Transverse colon (tissue), 4 donors: ENCODE measurements around the gene DIS3L.

ENCODE experiments used
- POLR2A ChIP-seq: fragments of 450-650 bp; IDR thresholded peaks from one replicate; pipeline ENCODE4 v1.6.1; 2016; ENCODE audit warnings: antibody characterized with exemption, mild to moderate bottlenecking, moderate library complexity
- POLR2AphosphoS5 ChIP-seq, 3 donors: sonication (generic); formaldehyde crosslinking; IDR thresholded peaks; one replicate each; pipeline ENCODE4 v1.6.1; 2016; ENCODE audit warnings: antibody characterized with exemption in 3 of 3
- TF ChIP-seq, protein P1 (sequence below), 5 experiments: fragments of 200-600 bp in 3 of 5; fragments of 450-650 bp in 2 of 5; sonication (generic) in 3 of 5; IDR thresholded peaks; 1 replicate in 2 of 5; 2 replicates in 3 of 5; pipeline ENCODE4 v1.5.1; 2016 to 2017; ENCODE audit warnings: antibody characterized with exemption in 5 of 5, inconsistent platforms in 3 of 5, mild to moderate bottlenecking in 2 of 5, moderate library complexity in 1 of 5

DNA sequence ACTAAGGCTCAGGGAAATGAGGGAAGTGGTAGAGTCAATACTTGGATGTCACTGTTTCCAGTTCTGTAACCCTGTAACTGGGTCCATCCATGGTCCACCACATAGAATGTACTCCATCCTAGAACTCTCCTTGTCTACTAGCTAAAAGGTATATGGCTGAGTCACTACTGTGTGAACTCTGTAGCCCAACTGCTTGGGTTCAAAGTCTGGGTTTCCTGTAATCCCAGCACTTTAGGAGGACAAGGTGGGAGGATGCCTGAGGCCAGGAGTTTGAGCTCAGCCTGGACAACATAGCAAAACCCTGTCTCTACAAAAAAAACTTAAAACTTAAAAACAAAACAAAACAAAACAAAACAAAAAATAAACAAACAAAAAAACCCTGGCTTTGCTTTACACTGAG lies 5.3 kb upstream of the DIS3L start:
- TF ChIP-seq, protein P1, sequence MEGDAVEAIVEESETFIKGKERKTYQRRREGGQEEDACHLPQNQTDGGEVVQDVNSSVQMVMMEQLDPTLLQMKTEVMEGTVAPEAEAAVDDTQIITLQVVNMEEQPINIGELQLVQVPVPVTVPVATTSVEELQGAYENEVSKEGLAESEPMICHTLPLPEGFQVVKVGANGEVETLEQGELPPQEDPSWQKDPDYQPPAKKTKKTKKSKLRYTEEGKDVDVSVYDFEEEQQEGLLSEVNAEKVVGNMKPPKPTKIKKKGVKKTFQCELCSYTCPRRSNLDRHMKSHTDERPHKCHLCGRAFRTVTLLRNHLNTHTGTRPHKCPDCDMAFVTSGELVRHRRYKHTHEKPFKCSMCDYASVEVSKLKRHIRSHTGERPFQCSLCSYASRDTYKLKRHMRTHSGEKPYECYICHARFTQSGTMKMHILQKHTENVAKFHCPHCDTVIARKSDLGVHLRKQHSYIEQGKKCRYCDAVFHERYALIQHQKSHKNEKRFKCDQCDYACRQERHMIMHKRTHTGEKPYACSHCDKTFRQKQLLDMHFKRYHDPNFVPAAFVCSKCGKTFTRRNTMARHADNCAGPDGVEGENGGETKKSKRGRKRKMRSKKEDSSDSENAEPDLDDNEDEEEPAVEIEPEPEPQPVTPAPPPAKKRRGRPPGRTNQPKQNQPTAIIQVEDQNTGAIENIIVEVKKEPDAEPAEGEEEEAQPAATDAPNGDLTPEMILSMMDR (IDR thresholded peaks at IDR 0.05): no peak
- TF ChIP-seq POLR2AphosphoS5 (IDR thresholded peaks at IDR 0.05) (no peak), POLR2A (no peak)
